GM10266 (cell line): ENCODE data around the gene UNKL.

Experiments
- DNase-seq: peaks from one replicate; pipeline ENCODE4 v3.0.0; 2012; ENCODE audit errors: extremely low spot score
- TF ChIP-seq, protein P1 (sequence below): IDR thresholded peaks from 2 replicates; pipeline ENCODE4 v1.5.1; 2012; ENCODE audit warnings: mild to moderate bottlenecking, low read depth; ENCODE audit not compliant: control insufficient read depth, insufficient read depth; ENCODE audit errors: missing control alignments

The UNKL gene

DNA sequence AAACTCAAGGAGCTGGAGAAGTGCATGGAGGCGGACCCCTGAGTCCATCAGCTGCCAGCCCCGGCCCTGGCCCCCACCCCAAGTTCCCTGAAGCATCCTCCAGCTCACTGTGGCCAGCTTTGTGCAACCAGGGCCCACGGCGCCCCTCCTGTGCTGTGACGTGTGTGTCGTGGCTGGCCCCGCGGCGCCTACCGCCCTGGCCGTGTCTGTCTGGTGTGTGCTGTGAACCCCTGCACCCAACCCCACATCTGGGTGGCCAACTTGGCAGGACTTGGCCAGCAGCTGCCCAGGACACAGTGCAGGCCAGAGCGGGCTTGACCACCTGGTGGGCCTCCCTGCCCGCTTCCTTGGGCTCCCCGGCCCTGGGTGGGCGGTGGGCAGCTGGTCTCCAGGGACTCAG is 66.1 kb downstream of the UNKL start:
- no peak for DNase-seq

DNA sequence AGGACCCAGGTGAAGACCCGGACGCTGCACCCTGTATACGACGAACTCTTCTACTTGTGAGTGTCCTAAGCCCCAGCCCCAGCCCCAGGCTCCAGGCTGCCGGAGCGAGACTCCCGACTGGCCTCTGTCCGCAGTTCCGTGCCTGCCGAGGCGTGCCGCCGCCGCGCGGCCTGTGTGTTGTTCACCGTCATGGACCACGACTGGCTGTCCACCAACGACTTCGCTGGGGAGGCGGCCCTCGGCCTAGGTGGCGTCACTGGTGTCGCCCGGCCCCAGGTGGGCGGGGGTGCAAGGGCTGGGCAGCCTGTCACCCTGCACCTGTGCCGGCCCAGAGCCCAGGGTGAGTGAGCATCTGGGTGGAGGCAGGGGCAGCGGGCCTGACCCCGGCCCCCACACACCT is 66.5 kb downstream of the UNKL start:
- DNase-seq, result no peak
- TF ChIP-seq, protein P1, sequence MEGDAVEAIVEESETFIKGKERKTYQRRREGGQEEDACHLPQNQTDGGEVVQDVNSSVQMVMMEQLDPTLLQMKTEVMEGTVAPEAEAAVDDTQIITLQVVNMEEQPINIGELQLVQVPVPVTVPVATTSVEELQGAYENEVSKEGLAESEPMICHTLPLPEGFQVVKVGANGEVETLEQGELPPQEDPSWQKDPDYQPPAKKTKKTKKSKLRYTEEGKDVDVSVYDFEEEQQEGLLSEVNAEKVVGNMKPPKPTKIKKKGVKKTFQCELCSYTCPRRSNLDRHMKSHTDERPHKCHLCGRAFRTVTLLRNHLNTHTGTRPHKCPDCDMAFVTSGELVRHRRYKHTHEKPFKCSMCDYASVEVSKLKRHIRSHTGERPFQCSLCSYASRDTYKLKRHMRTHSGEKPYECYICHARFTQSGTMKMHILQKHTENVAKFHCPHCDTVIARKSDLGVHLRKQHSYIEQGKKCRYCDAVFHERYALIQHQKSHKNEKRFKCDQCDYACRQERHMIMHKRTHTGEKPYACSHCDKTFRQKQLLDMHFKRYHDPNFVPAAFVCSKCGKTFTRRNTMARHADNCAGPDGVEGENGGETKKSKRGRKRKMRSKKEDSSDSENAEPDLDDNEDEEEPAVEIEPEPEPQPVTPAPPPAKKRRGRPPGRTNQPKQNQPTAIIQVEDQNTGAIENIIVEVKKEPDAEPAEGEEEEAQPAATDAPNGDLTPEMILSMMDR, result no peak

More for the DNA sequence above, 66.1 kb downstream of the UNKL start:
- TF ChIP-seq, protein P1, result no peak

DNA sequence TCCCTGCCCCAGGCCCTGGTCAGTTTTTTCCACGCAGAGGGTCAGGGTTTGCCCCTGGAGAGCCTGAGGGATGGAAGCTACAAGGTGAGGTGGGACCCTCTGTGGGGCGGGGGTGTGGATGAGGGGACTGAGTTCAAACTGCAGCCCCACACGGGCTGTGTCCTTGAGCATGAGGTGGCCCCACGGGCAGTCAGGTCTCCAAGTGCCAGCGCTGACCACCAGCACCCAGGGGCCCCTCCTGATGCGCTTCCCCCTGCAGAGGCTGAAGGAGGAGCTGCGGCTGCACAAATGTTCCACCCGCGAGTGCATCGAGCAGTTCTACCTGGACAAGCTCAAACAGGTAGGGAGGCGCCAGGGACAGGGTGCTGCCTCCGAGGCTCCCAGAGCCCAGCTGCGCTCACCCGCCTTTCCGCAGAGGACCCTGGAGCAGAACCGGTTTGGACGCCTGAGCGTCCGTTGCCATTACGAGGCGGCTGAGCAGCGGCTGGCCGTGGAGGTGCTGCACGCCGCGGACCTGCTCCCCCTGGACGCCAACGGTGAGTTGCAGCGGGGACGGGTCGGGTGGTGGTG is 67.1 kb downstream of the UNKL start:
- DNase-seq, result no peak
- TF ChIP-seq, protein P1, result no peak

DNA sequence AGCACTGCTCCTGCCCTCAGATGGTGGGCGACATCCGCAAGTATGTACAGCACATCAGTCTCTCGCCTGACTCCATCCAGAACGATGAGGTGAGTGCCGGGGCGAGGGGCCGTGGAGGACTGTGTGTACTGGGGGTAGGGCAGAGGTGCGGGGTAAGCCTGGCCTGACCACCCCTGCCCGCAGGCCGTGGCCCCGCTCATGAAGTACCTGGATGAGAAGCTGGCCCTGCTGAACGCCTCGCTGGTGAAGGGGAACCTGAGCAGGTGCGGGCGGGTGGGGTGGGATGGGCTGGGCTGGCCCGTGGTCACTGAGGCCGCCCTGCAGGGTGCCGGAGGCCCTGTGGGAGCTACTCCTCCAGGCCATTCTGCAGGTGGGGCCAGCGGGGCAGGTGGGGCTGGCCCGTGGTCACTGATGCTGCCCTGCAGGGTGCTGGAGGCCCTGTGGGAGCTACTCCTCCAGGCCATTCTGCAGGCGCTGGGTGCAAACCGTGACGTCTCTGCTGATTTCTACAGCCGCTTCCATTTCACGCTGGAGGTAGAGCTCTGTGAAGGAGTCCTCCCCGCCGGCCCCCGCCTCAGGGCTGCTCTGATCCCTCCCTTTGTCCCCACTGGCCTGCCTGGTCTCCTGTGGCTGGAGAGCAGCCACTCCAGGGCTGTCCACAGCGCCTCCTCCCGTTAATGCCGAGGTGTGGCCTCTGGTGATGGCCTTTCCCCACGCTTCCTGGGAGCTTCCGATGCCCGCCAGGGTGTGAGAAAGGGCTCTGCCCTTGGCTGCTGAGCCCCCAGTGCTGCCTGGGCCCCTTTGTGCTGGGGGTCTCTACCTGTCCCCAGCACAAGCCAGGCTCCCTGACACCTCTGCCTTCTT is 67.8 kb downstream of the UNKL start:
- TF ChIP-seq, protein P1, result no peak

DNA sequence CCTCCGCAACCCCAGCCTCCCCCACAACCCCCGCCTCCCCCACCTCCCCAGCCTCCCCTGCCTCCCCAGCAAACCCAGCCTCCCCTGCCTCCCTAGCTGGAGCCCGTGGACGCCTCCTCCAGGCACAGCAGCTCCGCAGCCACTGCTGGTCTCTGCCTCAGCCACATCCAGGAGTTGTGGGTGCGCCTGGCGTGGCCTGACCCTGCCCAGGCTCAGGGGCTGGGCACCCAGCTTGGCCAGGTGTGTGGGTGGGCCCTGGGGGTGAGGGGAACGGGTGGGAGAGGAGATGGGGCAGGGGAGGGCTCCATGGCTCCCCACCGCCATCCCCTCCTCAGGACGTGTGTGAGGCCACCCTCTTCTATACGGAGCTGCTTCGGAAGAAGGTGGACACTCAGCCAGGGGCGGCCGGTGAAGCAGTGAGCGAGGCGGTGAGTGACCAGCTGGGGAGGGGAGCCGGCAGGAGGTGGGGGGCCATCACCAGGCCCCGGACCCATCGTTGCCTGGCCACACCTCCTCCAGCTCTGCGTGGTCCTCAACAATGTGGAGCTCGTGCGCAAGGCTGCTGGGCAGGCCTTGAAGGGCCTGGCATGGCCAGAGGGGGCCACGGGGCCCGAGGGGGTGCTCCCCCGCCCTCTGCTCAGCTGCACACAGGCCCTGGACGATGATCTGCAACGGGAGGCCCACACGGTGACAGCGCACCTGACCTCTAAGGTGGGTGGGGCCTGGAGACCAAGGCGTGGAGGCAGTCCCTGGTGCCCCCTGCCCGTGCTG is 68.7 kb downstream of the UNKL start:
- no peak for DNase-seq
- TF ChIP-seq, protein P1, result no peak

More for the DNA sequence above, 67.8 kb downstream of the UNKL start:
- no peak for DNase-seq

DNA sequence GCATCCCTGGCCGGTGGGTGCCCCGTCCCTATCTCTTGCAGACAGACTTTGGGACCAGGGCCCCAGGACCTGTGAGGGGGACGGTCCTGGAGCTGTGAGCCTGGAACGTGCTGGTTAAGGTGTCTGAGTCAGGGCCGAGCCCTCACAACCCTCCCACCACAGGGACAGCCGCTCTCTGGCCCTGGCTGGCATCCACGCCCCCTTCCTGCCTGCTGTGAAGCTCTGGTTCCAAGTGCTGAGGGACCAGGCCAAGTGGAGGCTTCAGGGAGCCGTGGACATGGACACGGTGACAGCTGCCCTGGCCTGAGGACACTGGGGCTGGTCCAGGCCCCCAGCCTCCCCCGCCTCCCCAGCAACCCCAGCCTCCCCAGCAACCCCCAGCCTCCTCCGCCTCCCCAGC is 69.4 kb downstream of the UNKL start:
- no peak for DNase-seq
- TF ChIP-seq, protein P1, result no peak
